Stimulated activated CD8-positive, alpha-beta memory T cell treated with anti-CD3 and anti-CD28 coated beads, Interleukin-15, amount 100 ng/mL, for 48 hours (primary cell): ENCODE results near the gene CFAP46.

Experiments
- DNase-seq, 2 donors: peaks; one replicate each; pipeline ENCODE4 v3.0.0-alpha.2; 2020; ENCODE audit warnings: low read depth in 2 of 2

Gene CFAP46

DNA sequence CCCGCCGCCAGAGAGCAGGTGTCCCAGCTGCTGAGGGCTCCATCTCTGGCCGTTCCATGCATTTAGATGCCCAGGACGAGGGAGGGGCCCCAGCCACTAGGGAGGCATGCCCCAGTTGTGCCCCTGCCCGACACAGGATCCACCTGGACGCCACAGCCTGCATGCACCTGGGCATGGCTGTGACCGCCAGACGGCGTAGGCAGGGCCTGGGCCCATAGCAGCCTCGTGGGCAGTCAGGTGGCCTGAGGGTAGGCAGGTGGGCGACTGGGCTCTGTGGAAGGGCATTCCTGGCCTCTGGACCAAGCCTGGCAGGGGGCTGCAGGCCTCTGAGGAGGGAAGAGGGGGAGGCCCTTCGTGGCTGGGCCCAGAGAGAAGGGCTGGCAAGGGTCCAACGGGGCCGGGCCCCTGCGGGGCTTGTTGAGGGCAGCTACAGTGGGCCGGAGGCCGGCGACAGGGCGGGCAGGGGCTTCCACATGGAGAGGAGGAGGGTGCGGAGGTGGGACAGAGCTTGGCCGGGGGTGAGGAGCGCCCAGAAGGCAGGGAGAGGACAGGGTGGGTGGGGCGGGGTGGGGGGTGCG lies 80.4 kb downstream of the CFAP46 start:
- DNase-seq: no peak

DNA sequence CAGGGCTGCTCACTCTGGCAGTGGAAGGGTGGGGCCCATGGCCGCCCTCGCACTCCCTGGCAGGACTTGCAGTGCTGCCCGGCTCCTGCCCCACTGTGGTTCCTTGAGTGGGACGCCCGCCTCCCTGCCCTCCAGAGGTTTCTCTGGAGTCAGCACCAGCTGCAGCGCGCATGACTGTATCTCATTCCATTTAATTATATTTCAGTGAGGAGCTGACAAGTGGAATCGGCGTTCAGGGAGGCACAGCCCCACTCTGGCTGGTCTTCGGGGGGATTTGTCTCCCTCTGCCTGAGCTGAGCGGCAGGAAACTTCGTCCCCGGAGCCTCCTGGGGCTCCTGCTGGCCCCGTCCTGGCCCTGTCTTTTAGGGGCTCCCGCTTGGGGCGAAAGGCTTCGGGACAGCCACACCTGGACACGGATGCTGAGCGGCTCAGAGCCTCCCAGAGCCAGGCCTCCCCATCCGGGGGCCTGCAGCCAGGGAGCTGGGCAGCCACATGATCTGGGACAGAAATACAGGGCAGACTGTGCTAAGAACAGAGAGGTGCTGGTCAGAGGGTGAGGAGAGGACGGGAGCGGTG lies 81.2 kb downstream of the CFAP46 start:
- DNase-seq: no peak

- DNase-seq: no peak
Observed at GRCh38 chr10:132860532-132860931, 81.8 kb downstream of the CFAP46 start.

- DNase-seq: no peak
Observed at GRCh38 chr10:132859084-132859855, 83.1 kb downstream of the CFAP46 start.

DNA sequence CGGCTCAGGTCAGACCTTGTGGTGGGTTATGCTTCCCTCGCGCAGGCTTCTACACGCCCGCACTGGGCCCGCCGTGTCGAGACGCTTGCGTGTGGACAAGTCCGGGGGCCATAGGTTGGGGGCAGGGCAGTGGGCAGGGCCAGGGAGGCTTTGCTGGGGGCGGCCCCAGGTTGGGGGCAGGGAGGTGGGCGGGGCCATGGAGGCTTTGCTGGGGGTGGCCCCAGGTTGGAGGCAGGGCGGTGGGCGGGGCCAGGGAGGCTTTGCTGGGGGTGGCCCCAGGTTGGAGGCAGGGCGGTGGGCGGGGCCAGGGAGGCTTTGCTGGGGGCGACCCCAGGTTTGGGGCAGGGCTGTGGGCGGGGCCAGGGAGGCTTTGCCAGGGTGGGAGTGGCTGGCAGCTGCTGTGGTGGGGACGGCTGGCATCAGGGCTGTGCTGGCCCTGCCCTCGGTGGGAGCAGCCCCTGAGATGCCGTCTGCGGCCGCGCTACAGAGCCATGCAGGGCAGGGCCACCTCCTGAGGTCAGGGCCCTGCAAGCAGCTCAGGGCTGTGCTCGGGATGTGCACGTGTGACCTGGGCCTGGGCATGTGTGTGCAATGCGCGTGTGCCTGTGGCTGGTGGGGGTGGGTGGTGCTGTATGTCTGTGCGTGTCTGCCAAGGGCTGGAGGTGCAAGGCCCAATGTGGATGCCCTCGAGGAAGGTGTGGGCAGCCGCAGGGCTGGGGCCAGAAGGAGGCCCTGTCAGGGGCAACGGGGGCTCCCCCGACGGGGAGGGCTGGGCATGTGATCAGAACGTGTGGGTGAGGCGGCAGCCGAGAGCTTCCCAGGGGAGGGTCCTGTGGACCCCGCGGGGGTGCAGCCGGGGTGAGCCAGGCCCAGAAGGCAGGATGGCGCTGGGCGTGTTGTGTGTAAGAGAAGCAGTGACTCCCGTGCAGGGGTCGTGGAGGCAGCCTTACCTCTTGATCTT lies 84.0 kb downstream of the CFAP46 start:
- no peak for DNase-seq

DNA sequence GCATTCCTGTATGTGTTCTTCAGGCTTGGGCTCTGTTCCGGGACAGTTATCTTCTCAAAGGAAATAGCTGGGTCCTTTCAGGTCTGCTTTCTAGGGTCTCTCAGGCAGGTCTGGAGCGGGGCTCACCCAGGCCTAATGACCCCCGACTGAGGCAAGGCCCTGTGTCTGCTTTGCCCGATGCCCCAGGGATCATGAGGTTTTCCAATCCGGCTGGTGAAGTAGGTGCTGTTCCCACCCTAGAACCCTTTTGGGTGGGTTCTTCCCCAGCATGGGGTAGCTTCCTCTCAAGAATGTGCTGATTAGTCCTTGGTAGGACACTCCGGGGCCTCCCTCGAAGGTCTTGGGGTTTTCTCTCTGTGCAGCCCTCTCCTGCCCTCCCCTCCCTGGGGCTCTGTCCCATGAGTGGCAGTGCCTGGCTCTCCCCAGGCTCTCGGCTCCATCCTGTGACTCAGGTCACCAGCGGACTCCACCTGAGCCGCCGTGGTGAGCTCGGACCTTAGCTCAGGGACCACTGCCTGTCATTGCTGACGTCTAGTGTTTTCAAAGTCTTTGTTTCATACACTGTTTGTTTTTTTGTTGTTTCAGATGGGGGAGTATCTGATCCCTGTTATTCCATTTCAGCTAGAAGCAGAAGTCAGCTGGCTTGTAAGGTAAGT lies 85.4 kb downstream of the CFAP46 start:
- DNase-seq: no peak

GRCh38 chr10:132855889-132856288 lies 86.5 kb downstream of the CFAP46 start:
- no peak for DNase-seq

GRCh38 chr10:132851451-132851850 lies 90.9 kb downstream of the CFAP46 start:
- no peak for DNase-seq

DNA sequence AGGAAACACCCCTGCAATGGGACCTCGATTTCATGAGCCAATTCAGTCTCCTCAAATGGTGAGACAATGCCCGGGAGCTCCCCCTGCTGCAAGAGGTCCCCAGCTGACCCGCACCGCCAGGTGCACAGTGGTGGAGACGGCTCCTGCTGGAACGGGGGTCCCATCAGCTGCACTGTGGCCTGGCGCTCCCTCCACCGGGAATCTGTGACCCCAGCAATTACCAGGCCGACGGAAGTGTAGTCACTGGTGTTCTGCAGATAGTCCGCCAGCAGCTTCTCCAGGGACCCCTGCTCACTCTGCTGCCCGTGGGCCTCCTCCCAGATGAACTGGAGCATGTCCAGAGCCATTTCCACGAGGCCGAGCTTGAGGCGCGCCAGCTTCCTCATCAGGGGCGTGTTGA lies 91.5 kb downstream of the CFAP46 start:
- no peak for DNase-seq

DNA sequence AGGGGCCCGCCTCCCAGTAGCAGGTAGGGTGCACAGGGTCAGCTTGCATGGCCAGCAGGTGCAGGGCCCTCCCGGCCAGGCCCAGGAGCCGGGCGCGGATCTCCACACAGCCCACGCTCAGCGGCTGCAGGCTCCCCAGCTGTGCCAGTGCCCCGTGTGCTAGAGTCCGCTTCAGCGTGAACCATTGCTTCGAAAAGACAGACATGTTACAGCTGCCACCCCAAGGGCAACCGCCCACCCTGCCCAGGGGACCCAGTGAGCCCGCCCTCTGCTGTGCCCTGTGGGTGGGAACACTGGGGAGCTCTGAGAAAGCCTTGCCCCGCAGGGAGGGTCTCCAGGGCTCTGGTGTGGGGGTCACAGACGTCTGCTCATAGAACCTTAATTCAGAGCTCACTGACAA lies 92.1 kb downstream of the CFAP46 start:
- DNase-seq: no peak

DNA sequence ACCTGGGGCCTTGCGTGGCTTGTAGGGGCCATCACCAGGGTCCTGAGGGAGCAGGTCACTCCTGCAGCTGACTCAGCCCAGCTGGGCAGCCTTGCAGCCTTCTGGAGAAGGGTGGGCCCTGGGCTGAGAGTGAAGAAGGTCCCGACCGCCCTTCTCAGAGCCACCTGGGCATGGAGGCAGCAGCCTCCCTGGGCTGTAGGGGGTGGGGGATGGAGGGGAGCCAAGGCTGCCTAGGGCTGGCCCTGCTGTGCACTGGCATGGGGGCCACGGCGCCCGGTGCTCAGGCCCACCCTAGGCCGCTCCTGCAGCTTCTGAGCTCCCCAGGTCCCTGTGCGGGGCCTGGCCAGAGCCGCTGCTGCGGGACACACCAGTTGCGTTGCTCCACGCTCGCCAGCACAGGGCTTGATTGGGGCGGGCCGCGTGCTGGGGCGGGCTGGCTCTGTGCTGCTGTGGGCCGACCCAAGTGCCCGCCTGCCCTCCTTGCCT lies 92.8 kb downstream of the CFAP46 start:
- no peak for DNase-seq

DNA sequence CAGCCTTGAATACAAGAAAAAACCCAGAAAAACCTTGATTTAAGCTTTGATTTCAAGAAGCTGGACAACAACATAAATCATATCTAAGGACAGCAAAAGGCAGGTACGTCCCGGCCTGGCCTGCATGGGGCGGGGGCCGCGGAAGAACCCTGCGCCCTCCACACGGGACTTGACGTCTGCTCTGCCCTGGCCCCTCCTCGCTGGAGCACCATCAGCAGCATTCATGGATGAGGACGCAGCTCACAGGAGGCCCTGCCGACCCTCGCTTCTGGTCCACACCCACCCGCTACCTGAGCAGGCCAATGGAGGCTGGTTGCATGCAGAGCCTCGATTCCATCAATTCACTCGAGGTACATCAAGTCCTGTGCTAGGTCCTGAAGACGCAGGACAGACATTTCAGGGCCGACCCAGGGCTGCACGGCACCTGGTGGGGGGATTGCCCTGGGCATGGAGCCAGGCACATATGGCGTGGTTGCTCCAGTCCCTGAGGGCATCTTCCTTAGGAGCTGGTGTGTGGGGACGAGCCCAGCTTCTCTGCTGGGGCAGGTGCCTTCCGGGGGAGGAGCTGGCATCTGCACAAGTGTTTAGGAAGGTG lies 93.3 kb downstream of the CFAP46 start:
- no peak for DNase-seq

DNA sequence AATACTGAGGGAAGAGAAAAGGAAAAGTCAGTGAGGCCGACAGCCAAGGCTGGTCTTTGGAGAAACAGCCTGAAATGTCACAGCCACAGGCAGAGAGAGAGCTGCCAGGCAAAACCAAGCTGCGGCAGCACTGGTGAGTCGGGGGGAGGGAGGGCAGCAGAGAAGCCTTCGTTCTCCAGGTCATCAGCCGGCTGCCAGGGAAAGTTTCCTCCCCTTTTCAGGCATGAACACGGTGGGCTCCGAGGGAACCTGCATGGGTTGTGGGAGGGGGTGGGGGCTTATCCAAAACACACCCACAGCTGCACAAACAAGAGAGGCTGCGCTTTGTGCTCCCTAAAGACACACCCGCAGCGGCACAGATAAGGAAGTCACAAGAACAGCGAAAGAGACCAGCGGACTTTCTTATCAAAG lies 94.1 kb downstream of the CFAP46 start:
- DNase-seq: no peak

GRCh38 chr10:132847856-132848255 lies 94.5 kb downstream of the CFAP46 start:
- no peak for DNase-seq

- no peak for DNase-seq
Observed at GRCh38 chr10:132847416-132847777, 95.0 kb downstream of the CFAP46 start.

GRCh38 chr10:132846631-132847415 lies 95.5 kb downstream of the CFAP46 start:
- DNase-seq: no peak

- no peak for DNase-seq
Observed at GRCh38 chr10:132845780-132846595, 96.4 kb downstream of the CFAP46 start.

- DNase-seq: no peak
Observed at GRCh38 chr10:132845041-132845551, 97.3 kb downstream of the CFAP46 start.
